Measurements from ENCODE around the gene CD276. TPM values are rescaled to one million over a fixed set of nuclear protein-coding genes. Genes with fewer than 3 reads are reported as not detected.

Gene CD276
- total RNA-seq, 1 donor from 2014 or later, result 202 TPM

Other genes starting within 250 kb of the CD276 start
- gene REC114, start 241.2 kb upstream of the CD276 start, total RNA-seq, result not detected in 2 replicates
- 89.0 and 98.5 TPM in 2 replicates for gene NPTN, start 51.0 kb upstream of the CD276 start, total RNA-seq
- gene INSYN1, start 69.0 kb downstream of the CD276 start, total RNA-seq, result 0.32 and 0.73 TPM in 2 replicates
- gene TBC1D21, start 189.2 kb downstream of the CD276 start, total RNA-seq, result not detected in 2 replicates
- gene LOXL1, start 242.1 kb downstream of the CD276 start, total RNA-seq, result 129 and 136 TPM in 2 replicates

Data from myocyte (in vitro differentiated cells).